ENCODE measurements around the gene NR3C2. TPM values are rescaled to one million over a fixed set of nuclear protein-coding genes. Genes with fewer than 3 reads are reported as not detected.

The NR3C2 gene
- total and polyA plus RNA-seq, 2 experiments from 2014 or later = 1.2 to 3.0 TPM

GRCh38 chr4:148258535-148258934, 183.7 kb downstream of the NR3C2 start (continued):
- TF ChIP-seq REST (IDR thresholded peaks at IDR 0.05; ENCODE audit: unreplicated experiment) (no peak), ETS1 (IDR thresholded peaks at IDR 0.05) (no peak), CTCF (conservative IDR thresholded peaks at IDR 0.05; ENCODE audit: low read depth in 2 of 2) (no peak), CREB1 (CRISPR knock-in tag; IDR thresholded peaks at IDR 0.05; ENCODE audit: low read depth) (no peak), ZNF114 (CRISPR knock-in tag; IDR thresholded peaks at IDR 0.05) (no peak)

GRCh38 chr4:148255344-148255720, 186.9 kb downstream of the NR3C2 start:
- Mint-ChIP-seq H3K27me3 (ENCODE audit: insufficient read depth, low read depth, poor library complexity) (no peaks in the 10 kb centered on the region), H3K4me1 (no peaks in the 10 kb centered on the region), H3K4me3 (no peak overlapping the region), H3K36me3 (ENCODE audit: low read depth) (no peaks in the 10 kb centered on the region), H3K9me3 (no peaks in the 10 kb centered on the region), H3K27ac (no peak overlapping the region)
- ATAC-seq (no peak), DNase-seq (ENCODE audit: low spot score) (no peak)
- Histone ChIP-seq H3K4me1 (ENCODE audit: insufficient read depth) (no peaks in the 10 kb centered on the region), H3K36me3 (ENCODE audit: insufficient read depth) (no peaks in the 10 kb centered on the region), H4K20me1 (replicated peaks; ENCODE audit: insufficient read depth) (no peaks in the 10 kb centered on the region), H2AFZ (no peak overlapping the region), H3K9me2 (ENCODE audit: insufficient read depth) (0 out of 2 replicates have a peak, but pooled peaks cover 4% of the 10 kb centered on the region), H3K4me2 (no peak overlapping the region), H3F3A (replicated peaks; ENCODE audit: low read depth) (no peaks in the 10 kb centered on the region), H3K79me2 (replicated peaks; ENCODE audit: insufficient read depth) (no peaks in the 10 kb centered on the region), H3K4me3 (no peak overlapping the region), H3K27ac (ENCODE audit: low read depth) (no peak overlapping the region), H3K27me3 (ENCODE audit: insufficient read depth) (no peaks in the 10 kb centered on the region)
- TF ChIP-seq NANOG (IDR thresholded peaks at IDR 0.05; ENCODE audit: borderline replicate concordance) (no peak), EZH2 (IDR thresholded peaks at IDR 0.05; ENCODE audit: low read depth, unreplicated experiment) (no peak)
